OCI-LY3 (cell line): Measurements from ENCODE around the gene SERPINB5.

Experiments
- H2AFZ ChIP-seq: fragments of 200-600, 300-600 bp; shearing (Covaris generic); 2 replicates; pipeline ENCODE4 v1.6.0; 2014; ENCODE audit warnings: antibody characterized with exemption, low read depth, low read length
- H3K27ac ChIP-seq: fragments of 200-600, 300-600 bp; sonication (generic); 2 replicates; pipeline ENCODE4 v1.5.1; 2014; ENCODE audit warnings: mild to moderate bottlenecking, low read length, moderate library complexity, mixed read lengths
- H3K27me3 ChIP-seq: fragments of 200-600, 300-600 bp; sonication (generic); 2 replicates; pipeline ENCODE4 v1.6.1; 2014; ENCODE audit warnings: low read depth, low read length, mixed read lengths
- H3K36me3 ChIP-seq: fragments of 200-600, 300-600 bp; sonication (generic); replicated peaks from 2 replicates; pipeline ENCODE3; 2014; ENCODE audit warnings: low read depth, low read length, mixed read lengths
- H3K4me1 ChIP-seq: fragments of 300-600, 200-600 bp; sonication (generic); 2 replicates; pipeline ENCODE4 v1.6.1; 2014; ENCODE audit warnings: low read length, mixed read lengths
- H3K4me2 ChIP-seq: fragments of 200-600, 300-600 bp; sonication (generic); 2 replicates; pipeline ENCODE4 v1.6.1; 2014; ENCODE audit warnings: low read length, mixed read lengths
- H3K4me3 ChIP-seq: fragments of 300-600, 200-600 bp; sonication (generic); 2 replicates; pipeline ENCODE4 v1.5.1; 2014; ENCODE audit warnings: antibody characterized with exemption, mild to moderate bottlenecking, low read length, moderate library complexity
- H3K79me2 ChIP-seq: fragments of 300-600, 200-600 bp; shearing (Covaris generic); 2 replicates; pipeline ENCODE4 v1.6.1; 2014; ENCODE audit warnings: mild to moderate bottlenecking, low read length, mixed read lengths
- H3K9ac ChIP-seq: fragments of 300-600, 200-600 bp; shearing (Covaris generic); 2 replicates; pipeline ENCODE4 v1.6.0; 2014; ENCODE audit warnings: mild to moderate bottlenecking, low read length, moderate library complexity
- H3K9me3 ChIP-seq: fragments of 200-600, 300-600 bp; shearing (Covaris generic); 2 replicates; pipeline ENCODE4 v1.6.1; 2014; ENCODE audit warnings: low read length, mixed read lengths; ENCODE audit not compliant: insufficient read depth
- H4K20me1 ChIP-seq: fragments of 200-600, 300-600 bp; sonication (generic); 2 replicates; pipeline ENCODE4 v1.6.1; 2016; ENCODE audit warnings: low read length, mixed read lengths; ENCODE audit not compliant: insufficient read depth
- EZH2phosphoT487 ChIP-seq: fragments of 200-600 bp; shearing (Covaris generic); IDR thresholded peaks from 2 replicates; pipeline ENCODE4 v1.6.1; 2018; ENCODE audit warnings: antibody characterized with exemption, mixed run types, low read depth
- TF ChIP-seq, protein P1 (sequence below): fragments of 200-600, 300-600 bp; sonication (generic); IDR thresholded peaks from 2 replicates; pipeline ENCODE4 v1.5.1; 2014; ENCODE audit warnings: antibody characterized with exemption, low read length, low read depth

The SERPINB5 gene

DNA sequence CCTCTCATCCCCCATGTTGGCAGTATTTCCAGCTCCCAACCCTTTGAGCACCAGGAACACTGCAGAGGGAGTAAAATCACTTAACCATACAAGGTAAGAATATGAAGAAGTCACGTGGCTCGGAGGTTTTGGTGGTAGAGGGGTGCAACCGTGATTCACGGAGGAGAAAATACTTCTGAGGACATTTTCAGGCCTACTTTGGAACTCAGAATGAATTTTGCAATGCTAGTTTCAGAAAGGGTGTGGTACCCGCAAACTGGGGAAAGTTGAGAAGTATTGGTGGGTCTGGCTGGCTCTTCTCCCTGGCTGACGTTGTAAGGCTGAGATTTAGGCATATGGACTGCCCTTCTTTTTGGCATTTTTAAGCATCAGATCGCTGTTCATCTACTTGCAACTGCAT lies 442 bp downstream of the SERPINB5 start:
- Histone ChIP-seq H3K27me3 (peaks cover 37% of the 10 kb centered on the region), H3K36me3 (no peaks in the 10 kb centered on the region), H3K9me3 (no peaks in the 10 kb centered on the region), H3K4me1 (no peaks in the 10 kb centered on the region), H3K4me3 (no peak overlapping the region), H3K79me2 (no peaks in the 10 kb centered on the region), H3K27ac (no peak overlapping the region), H2AFZ (no peak overlapping the region), H3K9ac (no peak overlapping the region), H3K4me2 (no peak overlapping the region), H4K20me1 (no peaks in the 10 kb centered on the region)
- no peak for TF ChIP-seq EZH2phosphoT487
- TF ChIP-seq, protein P1, sequence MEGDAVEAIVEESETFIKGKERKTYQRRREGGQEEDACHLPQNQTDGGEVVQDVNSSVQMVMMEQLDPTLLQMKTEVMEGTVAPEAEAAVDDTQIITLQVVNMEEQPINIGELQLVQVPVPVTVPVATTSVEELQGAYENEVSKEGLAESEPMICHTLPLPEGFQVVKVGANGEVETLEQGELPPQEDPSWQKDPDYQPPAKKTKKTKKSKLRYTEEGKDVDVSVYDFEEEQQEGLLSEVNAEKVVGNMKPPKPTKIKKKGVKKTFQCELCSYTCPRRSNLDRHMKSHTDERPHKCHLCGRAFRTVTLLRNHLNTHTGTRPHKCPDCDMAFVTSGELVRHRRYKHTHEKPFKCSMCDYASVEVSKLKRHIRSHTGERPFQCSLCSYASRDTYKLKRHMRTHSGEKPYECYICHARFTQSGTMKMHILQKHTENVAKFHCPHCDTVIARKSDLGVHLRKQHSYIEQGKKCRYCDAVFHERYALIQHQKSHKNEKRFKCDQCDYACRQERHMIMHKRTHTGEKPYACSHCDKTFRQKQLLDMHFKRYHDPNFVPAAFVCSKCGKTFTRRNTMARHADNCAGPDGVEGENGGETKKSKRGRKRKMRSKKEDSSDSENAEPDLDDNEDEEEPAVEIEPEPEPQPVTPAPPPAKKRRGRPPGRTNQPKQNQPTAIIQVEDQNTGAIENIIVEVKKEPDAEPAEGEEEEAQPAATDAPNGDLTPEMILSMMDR = no peak

DNA sequence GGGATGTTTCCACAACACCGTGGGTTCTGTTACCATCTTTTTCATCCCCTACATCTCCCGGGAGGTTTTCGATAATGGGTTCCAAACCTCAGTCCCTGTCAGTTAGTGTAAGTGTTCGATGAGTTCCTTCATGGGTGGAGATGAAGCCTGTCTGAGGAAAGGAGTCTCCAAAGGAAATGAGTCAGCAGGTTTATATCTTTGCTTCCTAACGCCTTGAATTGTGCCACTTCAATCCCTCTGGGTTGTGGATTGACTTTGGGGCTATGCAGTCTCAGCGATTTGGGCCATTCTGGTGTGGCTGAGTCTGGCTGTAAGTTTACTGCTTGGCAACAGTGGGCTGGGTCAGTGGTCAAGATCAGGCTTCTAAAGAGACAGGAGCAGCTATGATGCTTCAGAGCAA lies 1.2 kb downstream of the SERPINB5 start:
- no peaks in the 10 kb centered on the region for H3K9me3 ChIP-seq
- H4K20me1 ChIP-seq = no peaks in the 10 kb centered on the region
- no peak for TF ChIP-seq EZH2phosphoT487
- TF ChIP-seq, protein P1 = no peak
- no peak overlapping the region for H3K4me2 ChIP-seq
- peaks cover 39% of the 10 kb centered on the region for H3K27me3 ChIP-seq
- no peak overlapping the region for H3K4me3 ChIP-seq
- no peak overlapping the region for H3K9ac ChIP-seq
- no peaks in the 10 kb centered on the region for H3K4me1 ChIP-seq
- no peaks in the 10 kb centered on the region for H3K36me3 ChIP-seq
- no peak overlapping the region for H2AFZ ChIP-seq
- no peak overlapping the region for H3K27ac ChIP-seq
- no peaks in the 10 kb centered on the region for H3K79me2 ChIP-seq

DNA sequence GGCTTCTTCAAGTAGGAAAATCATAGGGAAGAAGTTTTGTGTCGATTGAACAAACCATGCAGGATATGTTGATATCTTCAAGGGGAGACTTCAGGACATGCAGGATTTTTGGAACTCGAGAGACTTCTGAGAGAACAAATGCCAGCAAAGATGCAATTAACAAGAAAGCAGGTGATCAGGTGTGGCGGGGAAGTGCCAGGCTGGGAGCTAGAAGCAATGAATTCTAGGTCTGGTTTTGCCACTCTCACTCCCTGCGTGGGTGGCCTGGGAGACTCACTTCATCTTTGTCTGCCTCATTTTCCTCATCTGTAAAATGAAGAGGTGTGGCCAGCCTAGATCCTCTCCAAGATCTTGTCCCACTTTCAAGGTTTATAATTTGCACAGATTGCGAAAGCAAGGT lies 3.1 kb downstream of the SERPINB5 start:
- Histone ChIP-seq H4K20me1 (no peaks in the 10 kb centered on the region), H3K4me3 (no peak overlapping the region), H3K27ac (no peak overlapping the region), H3K9ac (no peak overlapping the region), H3K36me3 (no peaks in the 10 kb centered on the region), H3K27me3 (peaks cover 46% of the 10 kb centered on the region), H3K4me1 (no peaks in the 10 kb centered on the region), H3K79me2 (no peaks in the 10 kb centered on the region), H3K9me3 (no peaks in the 10 kb centered on the region), H2AFZ (no peak overlapping the region), H3K4me2 (no peak overlapping the region)
- TF ChIP-seq, protein P1 = no peak
- TF ChIP-seq EZH2phosphoT487 = no peak

DNA sequence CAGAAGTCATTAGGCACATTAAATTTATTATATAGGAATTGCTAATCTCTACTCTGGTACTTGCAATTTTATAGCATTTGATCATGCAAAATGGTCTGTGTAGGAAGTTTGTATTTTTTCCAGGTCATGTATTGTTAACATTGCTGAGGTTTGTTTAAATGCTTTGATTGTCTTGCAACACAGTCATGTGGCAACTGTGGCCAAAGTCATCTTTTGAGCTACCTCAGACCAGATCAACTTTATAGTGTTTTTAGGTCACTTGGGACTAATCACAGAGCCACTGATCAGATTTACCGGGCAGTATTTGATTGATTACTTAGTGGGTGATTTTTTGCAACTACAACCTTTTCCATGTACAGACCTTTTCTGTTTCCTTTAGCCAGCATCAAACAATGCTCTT lies 3.7 kb downstream of the SERPINB5 start:
- Histone ChIP-seq H3K79me2 (no peaks in the 10 kb centered on the region), H3K9me3 (no peaks in the 10 kb centered on the region), H3K27me3 (peaks cover 46% of the 10 kb centered on the region), H3K27ac (no peak overlapping the region), H3K4me3 (no peak overlapping the region), H4K20me1 (no peaks in the 10 kb centered on the region), H3K4me2 (no peak overlapping the region), H3K36me3 (no peaks in the 10 kb centered on the region), H2AFZ (no peak overlapping the region), H3K4me1 (no peaks in the 10 kb centered on the region), H3K9ac (no peak overlapping the region)
- TF ChIP-seq, protein P1 = no peak
- TF ChIP-seq EZH2phosphoT487 = no peak
